GM13976 (cell line): ENCODE measurements around the gene ME3.
"Not testable (repeated sequence)": the region's sequence is repeated elsewhere in the genome, so short reads cannot be mapped to it uniquely, and the experiment has no call there.

Experiments used
- DNase-seq: peaks from one replicate; pipeline ENCODE4 v3.0.0; 2012; ENCODE audit warnings: low spot score
- in situ Hi-C: fragments of 300-500 bp; cut with MboI; formaldehyde crosslinking; loops from one replicate; pipeline ENCODE4 v1.12.0; 2022; ENCODE audit warnings: low sequenced_read_pairs, mixed read lengths, inconsistent platforms; ENCODE audit not compliant: unreplicated experiment
- TF ChIP-seq, protein P1 (sequence below): IDR thresholded peaks from 2 replicates; pipeline ENCODE4 v1.5.1; 2012; ENCODE audit warnings: borderline replicate concordance, mild to moderate bottlenecking; ENCODE audit not compliant: insufficient read depth; ENCODE audit errors: extremely low read depth, missing control alignments, control extremely low read depth

Gene ME3

DNA sequence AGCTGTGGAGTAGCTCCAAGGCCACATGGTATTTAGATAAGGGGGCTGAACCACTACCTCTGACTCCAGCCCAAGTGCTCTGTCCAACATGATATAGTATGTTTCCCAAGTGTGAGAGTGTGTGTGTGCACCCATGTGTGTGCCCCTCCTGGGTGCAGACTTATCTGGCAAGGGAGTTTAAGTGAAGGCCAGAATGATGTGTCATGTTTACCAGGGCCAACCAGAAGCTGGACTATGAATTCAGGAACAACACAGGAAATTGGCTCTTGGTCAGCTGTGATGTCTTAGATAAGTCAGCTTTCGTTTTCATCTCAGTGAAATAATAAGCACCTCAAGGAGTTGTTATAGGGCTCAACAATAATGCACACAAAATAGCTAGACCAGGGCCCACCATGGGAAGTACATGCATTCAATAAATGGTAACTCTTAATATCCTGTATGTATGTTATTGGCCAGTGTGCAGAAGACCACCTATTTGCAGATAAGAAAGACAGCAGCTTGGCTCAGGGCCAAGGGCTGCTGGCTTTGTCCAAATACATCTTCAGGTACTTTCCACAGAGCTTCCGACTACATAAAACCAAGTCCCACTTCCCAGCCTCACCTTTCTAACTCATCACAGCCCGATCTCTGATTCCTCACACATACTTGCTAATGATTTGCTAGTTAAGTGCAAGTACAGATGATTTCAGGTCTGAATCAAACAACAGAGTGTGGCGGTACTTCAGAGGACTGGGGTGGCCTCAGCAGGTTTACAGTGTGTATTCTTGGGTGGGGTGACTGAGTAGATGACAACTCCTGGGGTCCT, 120.9 kb downstream of the ME3 start:
- no peak for DNase-seq
- TF ChIP-seq, protein P1, sequence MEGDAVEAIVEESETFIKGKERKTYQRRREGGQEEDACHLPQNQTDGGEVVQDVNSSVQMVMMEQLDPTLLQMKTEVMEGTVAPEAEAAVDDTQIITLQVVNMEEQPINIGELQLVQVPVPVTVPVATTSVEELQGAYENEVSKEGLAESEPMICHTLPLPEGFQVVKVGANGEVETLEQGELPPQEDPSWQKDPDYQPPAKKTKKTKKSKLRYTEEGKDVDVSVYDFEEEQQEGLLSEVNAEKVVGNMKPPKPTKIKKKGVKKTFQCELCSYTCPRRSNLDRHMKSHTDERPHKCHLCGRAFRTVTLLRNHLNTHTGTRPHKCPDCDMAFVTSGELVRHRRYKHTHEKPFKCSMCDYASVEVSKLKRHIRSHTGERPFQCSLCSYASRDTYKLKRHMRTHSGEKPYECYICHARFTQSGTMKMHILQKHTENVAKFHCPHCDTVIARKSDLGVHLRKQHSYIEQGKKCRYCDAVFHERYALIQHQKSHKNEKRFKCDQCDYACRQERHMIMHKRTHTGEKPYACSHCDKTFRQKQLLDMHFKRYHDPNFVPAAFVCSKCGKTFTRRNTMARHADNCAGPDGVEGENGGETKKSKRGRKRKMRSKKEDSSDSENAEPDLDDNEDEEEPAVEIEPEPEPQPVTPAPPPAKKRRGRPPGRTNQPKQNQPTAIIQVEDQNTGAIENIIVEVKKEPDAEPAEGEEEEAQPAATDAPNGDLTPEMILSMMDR, result no peak
- in situ Hi-C loops, result no loop called here

DNA sequence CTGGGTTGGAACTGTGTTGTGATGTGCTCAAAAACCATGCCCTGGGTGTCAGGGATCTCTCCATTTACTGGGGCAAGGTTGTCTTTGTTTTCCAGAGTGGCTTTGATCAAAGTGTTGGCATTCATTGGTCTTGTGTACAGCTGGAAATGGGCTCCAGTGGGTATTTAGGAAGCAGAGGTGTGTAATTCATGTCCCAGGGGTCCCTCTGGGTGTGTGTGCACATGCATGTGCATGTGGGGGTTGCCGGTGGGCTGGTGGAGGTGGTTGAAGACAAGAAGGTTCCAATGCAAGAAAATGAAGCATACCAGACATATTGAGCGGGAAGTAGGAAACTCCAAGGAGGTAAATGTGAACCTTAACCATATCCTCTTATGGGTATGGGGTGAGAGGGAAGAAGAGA, 121.7 kb downstream of the ME3 start:
- TF ChIP-seq, protein P1, result no peak
- in situ Hi-C loops, result no loop called here
- no peak for DNase-seq

DNA sequence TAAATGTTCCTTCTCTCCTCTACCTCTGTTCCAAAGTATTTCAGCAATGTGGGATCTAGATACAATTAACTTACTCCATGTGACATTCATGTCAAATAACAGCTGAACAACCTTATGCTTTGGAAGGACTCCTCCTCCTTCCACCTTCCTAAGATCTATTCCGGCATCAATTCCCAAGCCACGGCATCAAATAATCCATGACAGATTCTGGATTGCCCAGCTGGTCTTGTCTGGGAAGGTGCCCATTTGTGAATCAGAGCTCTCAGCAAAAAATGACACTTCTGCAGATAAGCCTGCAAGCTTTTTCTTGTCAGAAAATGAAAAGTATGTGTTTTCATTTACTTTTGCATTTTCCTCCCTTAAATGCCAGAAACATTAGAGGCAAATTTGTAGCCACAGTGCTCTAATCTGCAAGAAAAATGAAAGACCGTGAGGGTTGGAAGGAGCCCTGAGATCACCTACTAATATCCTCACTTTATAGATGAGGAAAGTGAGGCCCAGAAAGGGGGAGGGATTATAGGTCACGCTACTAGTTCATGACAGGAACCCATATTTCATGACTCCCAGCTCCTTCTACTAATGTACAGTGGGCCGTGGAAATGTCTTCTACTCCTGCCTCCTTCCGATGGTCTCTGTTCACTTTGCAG, 124.0 kb downstream of the ME3 start:
- TF ChIP-seq, protein P1, result no peak
- in situ Hi-C loops, result no loop called here
- no peak for DNase-seq

DNA sequence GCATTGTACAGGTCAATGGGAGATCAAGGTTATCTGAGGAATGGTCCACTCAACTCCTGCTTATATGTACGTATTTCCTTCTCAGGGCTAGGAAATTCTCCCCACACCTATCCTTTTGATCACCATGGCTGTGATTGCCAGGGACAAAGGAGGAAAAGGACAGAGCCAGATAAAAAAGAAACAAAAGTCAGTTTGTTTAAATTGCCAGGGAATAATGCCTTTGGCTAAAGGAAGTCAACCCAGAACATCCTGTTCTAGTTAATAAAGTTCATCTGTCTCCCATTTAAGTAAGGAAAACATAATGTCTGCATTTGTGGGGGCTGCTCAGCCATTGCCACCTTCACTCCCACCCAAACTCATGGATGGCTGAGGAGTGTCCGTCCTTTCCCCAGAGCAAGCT, 124.7 kb downstream of the ME3 start:
- in situ Hi-C loops, result no loop called here
- TF ChIP-seq, protein P1, result no peak
- DNase-seq, result no peak

DNA sequence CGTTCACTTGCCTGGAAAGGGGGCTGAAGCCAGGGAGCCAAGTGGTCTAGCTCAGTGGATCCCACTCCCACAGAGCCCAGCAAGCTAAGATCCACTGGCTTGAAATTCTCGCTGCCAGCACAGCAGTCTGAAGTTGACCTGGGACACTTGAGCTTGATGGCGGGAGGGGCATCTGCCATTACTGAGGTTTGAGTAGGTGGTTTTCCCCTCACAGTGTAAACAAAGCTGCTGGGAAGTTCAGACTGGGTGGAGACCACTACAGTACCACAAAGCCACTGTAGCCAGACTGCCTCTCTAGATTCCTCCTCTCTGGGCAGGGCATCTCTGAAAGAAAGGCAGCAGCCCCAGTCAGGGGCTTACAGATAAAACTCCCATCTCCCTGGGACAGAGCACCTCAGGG, 131.1 kb downstream of the ME3 start:
- in situ Hi-C loops, DNase-seq: not testable (repeated sequence)

DNA sequence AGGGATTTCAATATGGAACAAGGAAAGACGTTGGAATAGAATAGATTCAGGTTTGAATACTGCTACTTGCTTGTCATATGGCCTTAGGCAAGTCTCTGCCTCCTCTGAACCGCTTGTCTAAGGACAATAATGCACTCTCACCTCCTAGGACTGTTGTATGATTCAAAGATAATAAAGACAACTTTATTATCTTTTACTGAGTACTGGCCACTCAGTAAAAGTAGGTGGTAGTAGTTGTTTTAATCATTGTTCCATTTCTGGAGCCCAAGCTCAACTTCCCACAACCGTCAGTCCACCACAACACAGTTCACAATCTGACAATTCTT, 134.2 kb downstream of the ME3 start:
- in situ Hi-C loops, result no loop called here
- TF ChIP-seq, protein P1, result no peak
- DNase-seq, result no peak

DNA sequence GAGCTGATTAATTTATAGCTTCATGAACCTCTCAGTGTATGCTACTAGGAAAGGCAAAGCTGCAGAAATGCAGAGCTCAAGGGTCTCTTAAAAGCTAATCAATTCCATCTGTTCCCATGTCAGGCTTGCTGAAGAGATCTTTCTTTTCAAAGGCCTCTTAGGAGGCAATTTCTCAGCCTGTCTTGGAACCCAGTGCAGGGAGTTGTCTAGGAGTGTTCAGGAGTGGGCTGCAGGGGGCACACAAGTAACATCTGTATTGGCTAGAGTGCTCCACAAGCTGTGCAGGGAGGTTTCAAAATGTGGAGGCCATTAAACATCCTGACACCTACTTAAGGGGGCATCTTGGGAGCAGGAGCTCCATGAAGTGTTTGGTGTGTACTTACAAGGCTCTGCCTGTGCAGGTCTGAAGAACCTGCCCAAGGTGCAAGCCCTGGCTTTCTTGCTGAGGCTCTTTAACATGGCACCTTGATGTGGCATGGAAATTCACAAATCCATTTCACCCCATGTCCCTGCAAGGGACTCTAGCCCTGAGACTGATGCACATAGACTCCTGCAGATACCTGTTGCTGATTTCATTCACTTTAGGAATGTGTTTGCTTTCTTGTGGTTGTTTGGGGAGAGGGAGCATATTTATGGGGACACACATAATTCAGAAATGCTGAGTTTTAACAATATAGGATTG, 134.7 kb downstream of the ME3 start:
- no peak for DNase-seq
- TF ChIP-seq, protein P1, result no peak
- in situ Hi-C loops, result no loop called here
